Upper lobe of left lung (tissue), 6 donors: ENCODE results near the gene HSF4. TPM values are rescaled to one million over a fixed set of nuclear protein-coding genes. Genes with fewer than 3 reads are reported as not detected.
A peak's percentile ranks its signal among the peaks of the same experiment; 100 is the strongest.

Experiments used
- ATAC-seq, 2 donors: fragments of 200-7000 bp; cut with Tn5 transposase; one replicate each; pipeline ENCODE4 v1.9.1; 2022; ENCODE audit warnings: mild to moderate bottlenecking in 2 of 2, moderate library complexity in 2 of 2; ENCODE audit not compliant: low FRiP score in 2 of 2
- DNase-seq, 2 donors: peaks; one replicate each; pipeline ENCODE4 v3.0.0-alpha.2; 2019 to 2020
- H3K27ac ChIP-seq, 4 donors: fragments of 200-600 bp; sonication (generic); one replicate each; pipeline ENCODE4 v1.5.1; 2016 to 2019
- H3K27me3 ChIP-seq, 4 donors: fragments of 200-600 bp; sonication (generic); one replicate each; pipeline ENCODE4 v1.5.1; 2017 to 2019
- H3K36me3 ChIP-seq, 4 donors: fragments of 200-600 bp; sonication (generic); one replicate each; pipeline ENCODE4 v1.5.1; 2016 to 2019
- H3K4me1 ChIP-seq, 4 donors: fragments of 200-600 bp; sonication (generic); one replicate each; pipeline ENCODE4 v1.5.1; 2018 to 2019
- H3K4me3 ChIP-seq, 4 donors: fragments of 200-600 bp; sonication (generic); one replicate each; pipeline ENCODE4 v1.5.1; 2017 to 2019; ENCODE audit warnings: mild to moderate bottlenecking in 2 of 4, moderate library complexity in 1 of 4
- H3K9me3 ChIP-seq, 4 donors: fragments of 200-600 bp; sonication (generic); one replicate each; pipeline ENCODE4 v1.5.1; 2018 to 2019
- EP300 ChIP-seq, 4 donors: sonication (generic); formaldehyde crosslinking; IDR thresholded peaks; one replicate each; pipeline ENCODE4 v1.5.1; 2017; ENCODE audit warnings: antibody characterized with exemption in 4 of 4, control low read depth in 2 of 4
- POLR2A ChIP-seq, 4 donors: fragments of 450-650 bp; IDR thresholded peaks; one replicate each; pipeline ENCODE4 v1.5.1; 2016 to 2017; ENCODE audit warnings: antibody characterized with exemption in 4 of 4, mild to moderate bottlenecking in 2 of 4
- POLR2AphosphoS5 ChIP-seq, 2 donors: sonication (generic); formaldehyde crosslinking; IDR thresholded peaks; one replicate each; pipeline ENCODE4 v1.5.1; 2017; ENCODE audit warnings: antibody characterized with exemption in 2 of 2
- WGBS, 2 donors: methylation state at CpG; one replicate each; pipeline ENCODE4 v1.1.5; 2017 to 2018; 5-methylcytosine and 5-hydroxymethylcytosine counted together
- total RNA-seq, 6 donors: library from RNA; depleted of rRNA in 4 of 6; stranded (reverse); fragments of >200 nt in 4 of 6; gene quantifications; one replicate each; pipeline versions ENCODE4 v1.1.0 to v1.2.1, GENCODE V29; 2016 to 2021
- TF ChIP-seq, protein P1 (sequence below), 6 experiments: fragments of 450-650 bp in 4 of 6; fragments of 200-600 bp in 2 of 6; sonication (generic) in 2 of 6; IDR thresholded peaks; one replicate each; pipeline ENCODE4 v1.5.1; 2016 to 2019; ENCODE audit warnings: antibody characterized with exemption in 6 of 6
- donor health status: DM: no; HTN: no; CAD: no; lungs with moderate emphysema.
- donor health status: DM: no; HTN: yes; CAD: no; lungs with severe emphysema.

The HSF4 gene
- total RNA-seq, 6 donors from 2014 or later, result 33.4 to 784 (median 70.1) TPM

DNA sequence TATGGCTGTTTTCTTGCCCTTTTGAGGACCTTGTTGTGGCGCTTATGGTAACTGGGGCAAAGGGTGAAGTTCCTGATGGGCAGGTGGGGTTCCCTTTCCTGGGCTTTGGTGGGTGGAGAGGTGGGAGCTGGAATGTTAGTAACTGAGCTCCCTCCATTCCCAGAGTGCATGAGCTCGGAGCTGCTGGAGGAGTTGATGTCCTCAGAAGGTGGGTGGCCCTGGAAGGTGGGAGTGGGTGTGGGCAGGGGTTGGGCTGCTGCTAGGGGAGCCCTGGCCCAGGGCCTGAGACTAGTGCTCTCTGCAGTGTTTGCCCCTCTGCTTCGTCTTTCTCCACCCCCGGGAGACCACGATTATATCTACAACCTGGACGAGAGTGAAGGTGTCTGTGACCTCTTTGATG lies 33.2 kb downstream of the HSF4 start:
- Histone ChIP-seq H3K4me1 (peaks cover 26 to 53% (median 30%) of the 10 kb centered on the region in 4 donors), H3K36me3 (peaks cover 26 to 93% (median 80%) of the 10 kb centered on the region in 4 donors), H3K27ac (peak overlapping the region in 3 of 4 donors; percentile 17 to 78 (median 73)), H3K4me3 (no peak overlapping the region), H3K27me3 (no peaks in the 10 kb centered on the region), H3K9me3 (no peaks in the 10 kb centered on the region)
- WGBS, 2 donors, result 75 to 78% methylated on average over 6 of the region's 6 CpGs
- TF ChIP-seq, protein P1, sequence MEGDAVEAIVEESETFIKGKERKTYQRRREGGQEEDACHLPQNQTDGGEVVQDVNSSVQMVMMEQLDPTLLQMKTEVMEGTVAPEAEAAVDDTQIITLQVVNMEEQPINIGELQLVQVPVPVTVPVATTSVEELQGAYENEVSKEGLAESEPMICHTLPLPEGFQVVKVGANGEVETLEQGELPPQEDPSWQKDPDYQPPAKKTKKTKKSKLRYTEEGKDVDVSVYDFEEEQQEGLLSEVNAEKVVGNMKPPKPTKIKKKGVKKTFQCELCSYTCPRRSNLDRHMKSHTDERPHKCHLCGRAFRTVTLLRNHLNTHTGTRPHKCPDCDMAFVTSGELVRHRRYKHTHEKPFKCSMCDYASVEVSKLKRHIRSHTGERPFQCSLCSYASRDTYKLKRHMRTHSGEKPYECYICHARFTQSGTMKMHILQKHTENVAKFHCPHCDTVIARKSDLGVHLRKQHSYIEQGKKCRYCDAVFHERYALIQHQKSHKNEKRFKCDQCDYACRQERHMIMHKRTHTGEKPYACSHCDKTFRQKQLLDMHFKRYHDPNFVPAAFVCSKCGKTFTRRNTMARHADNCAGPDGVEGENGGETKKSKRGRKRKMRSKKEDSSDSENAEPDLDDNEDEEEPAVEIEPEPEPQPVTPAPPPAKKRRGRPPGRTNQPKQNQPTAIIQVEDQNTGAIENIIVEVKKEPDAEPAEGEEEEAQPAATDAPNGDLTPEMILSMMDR (IDR thresholded peaks at IDR 0.05), result no peak
- no peak for TF ChIP-seq POLR2AphosphoS5 (IDR thresholded peaks at IDR 0.05)
- DNase-seq (no peak), ATAC-seq (no peak)

- DNase-seq, result peak; percentile 74
- TF ChIP-seq POLR2A (IDR thresholded peaks at IDR 0.05) (no peak), POLR2AphosphoS5 (IDR thresholded peaks at IDR 0.05) (no peak)
- TF ChIP-seq, protein P1 (IDR thresholded peaks at IDR 0.05), result peak; percentile 52 to 88 (median 72)
- peak; percentile 49 to 78 for ATAC-seq
- Histone ChIP-seq H3K27me3 (no peaks in the 10 kb centered on the region), H3K9me3 (no peaks in the 10 kb centered on the region), H3K4me3 (no peak overlapping the region), H3K4me1 (peaks cover 21 to 47% (median 24%) of the 10 kb centered on the region in 4 donors), H3K36me3 (peaks cover 30 to 96% (median 85%) of the 10 kb centered on the region in 4 donors), H3K27ac (peak overlapping the region in 3 of 4 donors; percentile 17 to 78 (median 73))
- 30 to 46% methylated on average over 9 to 10 of the region's 12 CpGs for WGBS, 2 donors
Measured at GRCh38 chr16:67198238-67198734, 33.7 kb downstream of the HSF4 start.

DNA sequence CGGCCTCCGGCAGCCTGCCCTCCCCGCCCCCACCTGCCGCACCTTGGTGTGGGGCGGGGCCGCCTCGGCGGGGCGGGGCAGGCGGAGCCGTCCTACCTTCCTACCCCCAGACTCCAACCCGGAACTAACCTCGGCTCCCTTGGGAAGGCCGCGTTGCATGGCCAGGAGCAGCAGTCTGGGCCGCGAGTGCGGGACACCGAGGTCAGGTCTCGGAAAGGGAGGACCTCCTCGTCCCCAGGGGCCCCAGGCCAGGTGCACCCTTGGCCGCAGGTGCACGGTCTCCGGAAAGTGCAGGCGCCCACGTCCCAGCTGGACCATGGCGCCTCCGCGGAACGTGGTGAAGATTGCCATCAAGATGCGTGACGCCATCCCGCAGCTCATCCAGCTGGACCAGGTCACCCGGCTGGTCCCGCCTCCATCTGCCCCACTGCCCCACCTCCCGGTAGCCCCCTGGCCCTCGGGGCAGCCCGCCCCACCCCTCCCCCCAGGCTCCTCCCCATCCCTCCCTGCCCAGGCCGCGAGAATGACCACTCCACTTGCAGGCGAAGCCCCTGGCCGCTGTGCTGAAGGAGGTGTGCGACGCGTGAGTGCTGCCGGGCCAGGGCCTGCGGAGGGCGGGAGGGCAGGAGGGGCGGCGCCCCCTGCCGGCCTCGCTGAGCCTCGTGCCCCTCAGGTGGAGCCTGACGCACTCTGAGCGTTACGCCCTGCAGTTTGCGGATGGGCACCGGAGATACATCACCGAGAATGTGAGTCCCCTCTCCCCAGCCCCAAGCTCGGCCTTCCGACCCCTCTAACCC lies 34.7 kb downstream of the HSF4 start, which contains the start of gene ELMO3:
Gene ELMO3, plus strand, starts transcription at position 121 of the 797 bp plus-strand sequence. Its CDS starts 196 bp downstream, at position 317.
- peak; percentile 80 to 91 for DNase-seq

GRCh38 chr16:67199808-67200198 lies 35.3 kb downstream of the HSF4 start:
- WGBS, 2 donors, result 68 to 72% methylated on average over 22 of the region's 22 CpGs
- Histone ChIP-seq H3K36me3 (peaks cover 33 to 96% (median 88%) of the 10 kb centered on the region in 4 donors), H3K27me3 (no peaks in the 10 kb centered on the region), H3K9me3 (no peaks in the 10 kb centered on the region), H3K4me1 (peaks cover 12 to 32% (median 15%) of the 10 kb centered on the region in 4 donors), H3K4me3 (peak overlapping the region in 3 of 4 donors; percentile 53 to 54 (median 54)), H3K27ac (peak overlapping the region in 1 of 4 donors; percentile 78)
- TF ChIP-seq POLR2AphosphoS5 (IDR thresholded peaks at IDR 0.05) (no peak), POLR2A (IDR thresholded peaks at IDR 0.05) (no peak), EP300 (IDR thresholded peaks at IDR 0.05) (no peak)
- TF ChIP-seq, protein P1 (IDR thresholded peaks at IDR 0.05), result no peak
- ATAC-seq, result peak in 1 of 2 donors; percentile 1
- DNase-seq, result peak in 1 of 2 donors; percentile 79

More for the DNA sequence above, 34.7 kb downstream of the HSF4 start, which contains the start of gene ELMO3:
- Histone ChIP-seq H3K4me1 (peaks cover 12 to 37% (median 16%) of the 10 kb centered on the region in 4 donors), H3K27ac (peak within 1 kb of the TSS; percentile 35 to 78 (median 63)), H3K36me3 (peaks cover 35 to 97% (median 90%) of the 10 kb centered on the region in 4 donors), H3K27me3 (no peaks in the 10 kb centered on the region), H3K4me3 (peak within 1 kb of the TSS; percentile 0 to 54 (median 54)), H3K9me3 (no peaks in the 10 kb centered on the region)
- TF ChIP-seq EP300 (IDR thresholded peaks at IDR 0.05) (no peak), POLR2AphosphoS5 (IDR thresholded peaks at IDR 0.05) (peak in 1 of 2 donors; percentile 26), POLR2A (IDR thresholded peaks at IDR 0.05) (peak in 1 of 4 donors; percentile 63)
- TF ChIP-seq, protein P1 (IDR thresholded peaks at IDR 0.05), result peak; percentile 27 to 65 (median 39)
- WGBS, 2 donors, result 73 to 78% methylated on average over 42 to 45 of the region's 61 CpGs
- peak; percentile 65 to 80 for ATAC-seq
